NB4 (cell line): ENCODE data around the gene VIL1.

Experiments used
- DNase-seq: peaks from one replicate; pipeline ENCODE4 v3.0.0; 2010; ENCODE audit warnings: low read depth
- H3K4me3 ChIP-seq: one replicate; pipeline ENCODE4 v1.5.1; 2011; ENCODE audit warnings: mild to moderate bottlenecking, low read depth, low read length, moderate library complexity
- CTCF ChIP-seq: IDR thresholded peaks from one replicate; pipeline ENCODE4 v1.5.1; 2012; ENCODE audit warnings: low read depth, low read length
- MYC ChIP-seq: IDR thresholded peaks from 2 replicates; pipeline ENCODE4 v1.6.1; 2011; ENCODE audit warnings: low read depth, low read length
- POLR2A ChIP-seq: IDR thresholded peaks from 2 replicates; pipeline ENCODE4 v1.6.1; 2011; ENCODE audit warnings: mild to moderate bottlenecking; ENCODE audit not compliant: insufficient read length; ENCODE audit errors: extremely low read depth
- TF ChIP-seq, protein P1 (sequence below): IDR thresholded peaks from 2 replicates; pipeline ENCODE4 v1.6.1; 2011; ENCODE audit warnings: low read depth, low read length

VIL1 gene

GRCh38 chr2:218428846-218429558, 10.1 kb downstream of the VIL1 start:
- no peak overlapping the region for H3K4me3 ChIP-seq
- TF ChIP-seq, protein P1, sequence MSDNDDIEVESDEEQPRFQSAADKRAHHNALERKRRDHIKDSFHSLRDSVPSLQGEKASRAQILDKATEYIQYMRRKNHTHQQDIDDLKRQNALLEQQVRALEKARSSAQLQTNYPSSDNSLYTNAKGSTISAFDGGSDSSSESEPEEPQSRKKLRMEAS: no peak
- TF ChIP-seq MYC: no peak
- no peak for TF ChIP-seq CTCF
- no peak for TF ChIP-seq POLR2A
- DNase-seq: no peak

GRCh38 chr2:218429911-218430692, 11.2 kb downstream of the VIL1 start:
- no peak overlapping the region for H3K4me3 ChIP-seq
- TF ChIP-seq CTCF (no peak), MYC (no peak), POLR2A (no peak)
- TF ChIP-seq, protein P1: no peak
- DNase-seq: no peak

DNA sequence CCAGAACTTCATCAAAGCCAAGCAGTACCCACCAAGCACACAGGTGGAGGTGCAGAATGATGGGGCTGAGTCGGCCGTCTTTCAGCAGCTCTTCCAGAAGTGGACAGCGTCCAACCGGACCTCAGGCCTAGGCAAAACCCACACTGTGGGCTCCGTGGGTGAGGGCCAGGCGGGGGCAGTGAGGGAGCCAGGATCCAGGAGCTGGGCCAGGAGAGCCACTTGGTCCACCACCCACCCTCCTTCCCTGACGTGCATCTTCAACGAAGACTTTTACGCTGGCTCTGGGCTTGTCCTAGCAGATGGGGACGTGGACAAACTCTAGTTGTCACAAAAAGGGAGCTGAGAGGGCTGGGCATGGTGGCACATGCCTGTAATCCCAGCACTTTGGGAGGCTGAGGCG, 11.8 kb downstream of the VIL1 start:
- H3K4me3 ChIP-seq: no peak overlapping the region
- TF ChIP-seq POLR2A (no peak), MYC (no peak), CTCF (no peak)
- TF ChIP-seq, protein P1: no peak
- DNase-seq: no peak

DNA sequence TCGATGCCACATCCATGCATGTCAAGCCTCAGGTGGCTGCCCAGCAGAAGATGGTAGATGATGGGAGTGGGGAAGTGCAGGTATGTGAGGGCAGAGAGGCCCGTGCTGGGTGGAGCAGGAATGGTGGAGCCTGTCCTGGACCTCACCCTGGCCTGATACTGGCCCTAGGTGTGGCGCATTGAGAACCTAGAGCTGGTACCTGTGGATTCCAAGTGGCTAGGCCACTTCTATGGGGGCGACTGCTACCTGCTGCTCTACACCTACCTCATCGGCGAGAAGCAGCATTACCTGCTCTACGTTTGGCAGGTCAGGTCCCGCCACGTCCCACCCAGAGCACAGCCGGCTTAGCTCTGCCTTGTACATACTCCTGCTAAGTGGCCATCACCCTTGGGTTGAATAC, 13.0 kb downstream of the VIL1 start:
- TF ChIP-seq CTCF (no peak), MYC (no peak), POLR2A (no peak)
- TF ChIP-seq, protein P1: no peak
- DNase-seq: no peak
- no peak overlapping the region for H3K4me3 ChIP-seq

GRCh38 chr2:218432676-218433365, 13.9 kb downstream of the VIL1 start:
- no peak for TF ChIP-seq MYC
- no peak for TF ChIP-seq CTCF
- no peak for TF ChIP-seq POLR2A
- TF ChIP-seq, protein P1: no peak
- no peak overlapping the region for H3K4me3 ChIP-seq
- DNase-seq: no peak
